HG03571 (cell line): ENCODE measurements around the gene MEN1.
"Not testable (repeated sequence)": the region's sequence is repeated elsewhere in the genome, so short reads cannot be mapped to it uniquely, and the experiment has no call there.

ENCODE experiments used
- ATAC-seq: cut with Tn5 transposase; IDR thresholded peaks from one replicate; pipeline ENCODE4 v1.9.1; 2021; ENCODE audit not compliant: unreplicated experiment

MEN1 gene

GRCh38 chr11:64834031-64834722 lies 23.8 kb upstream of the MEN1 start:
- ATAC-seq = no peak

GRCh38 chr11:64833509-64833908 lies 23.2 kb upstream of the MEN1 start:
- ATAC-seq = no peak

- ATAC-seq = no peak
Observed at GRCh38 chr11:64833198-64833502, 22.8 kb upstream of the MEN1 start.

GRCh38 chr11:64832467-64833197 lies 22.3 kb upstream of the MEN1 start:
- ATAC-seq = no peak

GRCh38 chr11:64831411-64831891 lies 21.1 kb upstream of the MEN1 start:
- ATAC-seq = no peak

- ATAC-seq = no peak
Observed at GRCh38 chr11:64829536-64830251, 19.3 kb upstream of the MEN1 start.

- no peak for ATAC-seq
Observed at GRCh38 chr11:64827451-64827839, 17.1 kb upstream of the MEN1 start.

- ATAC-seq = no peak
Observed at GRCh38 chr11:64826578-64827450, 16.5 kb upstream of the MEN1 start.

- ATAC-seq = no peak
Observed at GRCh38 chr11:64826062-64826461, 15.7 kb upstream of the MEN1 start.

- no peak for ATAC-seq
Observed at GRCh38 chr11:64823568-64824119, 13.3 kb upstream of the MEN1 start.

- ATAC-seq = no peak
Observed at GRCh38 chr11:64817476-64817875, 7.1 kb upstream of the MEN1 start.

GRCh38 chr11:64815433-64815832 lies 5.1 kb upstream of the MEN1 start:
- ATAC-seq = not testable (repeated sequence)

- ATAC-seq = peak; percentile 64
Observed at GRCh38 chr11:64814712-64815187, 4.4 kb upstream of the MEN1 start.

- no peak for ATAC-seq
Observed at GRCh38 chr11:64813826-64814225, 3.5 kb upstream of the MEN1 start.

GRCh38 chr11:64810891-64811272 lies 531 bp upstream of the MEN1 start:
- no peak for ATAC-seq

- no peak for ATAC-seq
Observed at GRCh38 chr11:64809781-64810241, 540 bp downstream of the MEN1 start.

GRCh38 chr11:64805481-64805880 lies 4.9 kb downstream of the MEN1 start:
- no peak for ATAC-seq

GRCh38 chr11:64804346-64805210 lies 5.8 kb downstream of the MEN1 start:
- ATAC-seq = no peak

GRCh38 chr11:64803846-64804345 lies 6.5 kb downstream of the MEN1 start:
- ATAC-seq = no peak
